ENCODE data around the gene MEG3. TPM values are rescaled to one million over a fixed set of nuclear protein-coding genes. Genes with fewer than 3 reads are reported as not detected.

Gene MEG3
- total and polyA plus RNA-seq, 9 of the 15 experiments (the other 6 are each of a cell fraction or from before 2014, with no cell fraction given), result 0.10 to 5.3 (median 1.0) TPM; not detected in 1

DNA sequence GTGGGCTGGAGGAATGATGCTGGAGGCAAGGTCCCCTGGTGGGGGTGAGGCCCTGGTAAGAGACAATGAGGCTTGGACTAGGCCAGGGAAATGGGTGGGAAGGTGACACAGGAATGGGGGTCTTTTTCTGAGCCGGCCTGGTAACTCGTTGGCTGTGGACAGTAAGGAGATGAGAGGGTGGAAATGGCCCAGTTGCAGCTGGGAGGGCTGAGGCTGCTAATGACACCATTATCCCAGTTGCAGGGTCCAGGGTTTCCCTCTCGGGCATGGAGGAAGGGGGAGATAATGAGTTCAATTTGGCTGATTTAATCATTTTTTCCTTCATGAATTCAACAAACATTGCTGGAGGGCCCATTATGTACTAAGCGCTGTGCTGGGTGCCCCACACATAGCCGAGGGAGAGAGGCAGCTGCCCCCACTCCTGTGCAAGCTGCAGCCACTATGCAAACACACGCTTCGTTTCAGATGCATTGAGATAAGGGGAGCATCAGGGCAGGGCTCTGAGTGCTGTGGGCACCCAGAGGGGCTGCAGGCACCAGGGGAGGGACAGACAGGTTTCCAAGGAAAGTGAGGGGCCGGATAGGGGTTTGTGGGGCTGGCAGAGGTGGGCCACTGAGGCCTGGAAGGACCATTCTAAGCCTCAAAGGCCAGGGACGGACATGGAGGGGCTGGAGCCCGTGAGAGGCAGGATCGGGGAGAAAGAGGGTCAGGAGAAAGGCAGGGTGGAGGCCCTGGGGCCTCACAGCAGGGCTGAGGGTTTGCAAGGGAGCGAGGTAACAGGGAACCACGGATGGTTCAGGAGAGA is 43.2 kb upstream of the MEG3 start:
- ChIA-PET CTCF (ENCODE audit: low intra/inter-chr PET ratio) (no interaction called here), POLR2A (no interaction called here)
- Histone ChIP-seq H3K9me3 (replicated peaks; ENCODE audit: control insufficient read depth, insufficient read depth, low read depth, low read length) (no peaks in the 10 kb centered on the region), H3K4me3 (no peak overlapping the region), H3K79me2 (ENCODE audit: control insufficient read depth, insufficient read depth, low read length) (no peaks in the 10 kb centered on the region), H3K9ac (ENCODE audit: insufficient read depth in 1 of 2, low read depth in 2 of 2, low read length in 2 of 2) (peak overlapping the region in 1 of 2 experiments; percentile 70; a peak in 2 of 4 replicates), H3K4me2 (ENCODE audit: insufficient read depth, low read length) (no peak overlapping the region), H4K20me1 (replicated peaks; ENCODE audit: control insufficient read depth, insufficient read depth, low read length) (no peaks in the 10 kb centered on the region), H3K36me3 (ENCODE audit: control insufficient read depth, insufficient read depth, low read length) (no peaks in the 10 kb centered on the region), H2AFZ (ENCODE audit: low read depth, low read length) (peak overlapping the region; percentile 52; the same call in 1 of the 2 replicates), H3K4me1 (replicated peaks in 1 of 2; ENCODE audit: control insufficient read depth in 2 of 2, insufficient read depth in 2 of 2, low read length in 2 of 2) (peaks cover 6 to 33% of the 10 kb centered on the region in 2 experiments; a peak in 4 of 5 replicates), H3K27ac (ENCODE audit: extremely low read depth, low read depth, low read length) (no peak overlapping the region), H3K9me1 (ENCODE audit: control insufficient read depth, insufficient read depth, low read length) (no peaks in the 10 kb centered on the region), H3K27me3 (ENCODE audit: control insufficient read depth in 2 of 2, insufficient read depth in 2 of 2, low read length in 2 of 2) (no peaks in the 10 kb centered on the region)
- no TSS peak for BruUV-seq (replicated peaks)
- DNase-seq (ENCODE audit: extremely low read depth in 1 of 4, low spot score in 3 of 4) (no peak), FAIRE-seq (no peak), ATAC-seq (peak; percentile 28; the same call in 1 of the 3 replicates)
- in situ Hi-C loops (cut with MboI) (no loop called here), intact Hi-C loops (cut with micrococcal nuclease) (no loop called here)
- WGBS (ENCODE audit: insufficient coverage, low coverage, missing lambda C conversion rate), result 56% methylated on average over 10 of the region's 13 CpGs
- TF ChIP-seq ETV5 (CRISPR knock-in tag; IDR thresholded peaks at IDR 0.05; ENCODE audit: low read depth) (no peak), TEAD2 (tag; IDR thresholded peaks at IDR 0.05) (no peak), DMBX1 (CRISPR knock-in tag; IDR thresholded peaks at IDR 0.05; ENCODE audit: borderline replicate concordance) (no peak), ZNF444 (CRISPR knock-in tag; IDR thresholded peaks at IDR 0.05) (no peak), ZNF23 (CRISPR knock-in tag; IDR thresholded peaks at IDR 0.05) (no peak), ZNF311 (CRISPR knock-in tag; IDR thresholded peaks at IDR 0.05) (no peak)
- TF ChIP-seq, protein P1, sequence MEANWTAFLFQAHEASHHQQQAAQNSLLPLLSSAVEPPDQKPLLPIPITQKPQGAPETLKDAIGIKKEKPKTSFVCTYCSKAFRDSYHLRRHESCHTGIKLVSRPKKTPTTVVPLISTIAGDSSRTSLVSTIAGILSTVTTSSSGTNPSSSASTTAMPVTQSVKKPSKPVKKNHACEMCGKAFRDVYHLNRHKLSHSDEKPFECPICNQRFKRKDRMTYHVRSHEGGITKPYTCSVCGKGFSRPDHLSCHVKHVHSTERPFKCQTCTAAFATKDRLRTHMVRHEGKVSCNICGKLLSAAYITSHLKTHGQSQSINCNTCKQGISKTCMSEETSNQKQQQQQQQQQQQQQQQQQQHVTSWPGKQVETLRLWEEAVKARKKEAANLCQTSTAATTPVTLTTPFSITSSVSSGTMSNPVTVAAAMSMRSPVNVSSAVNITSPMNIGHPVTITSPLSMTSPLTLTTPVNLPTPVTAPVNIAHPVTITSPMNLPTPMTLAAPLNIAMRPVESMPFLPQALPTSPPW (CRISPR knock-in tag; IDR thresholded peaks at IDR 0.05), result peak; percentile 17; the same call in 1 of the 2 replicates

Data from K562 (cell line).